ENCODE data around the gene CD59.
A peak's percentile ranks its signal among the peaks of the same experiment; 100 is the strongest.

CD59 gene

DNA sequence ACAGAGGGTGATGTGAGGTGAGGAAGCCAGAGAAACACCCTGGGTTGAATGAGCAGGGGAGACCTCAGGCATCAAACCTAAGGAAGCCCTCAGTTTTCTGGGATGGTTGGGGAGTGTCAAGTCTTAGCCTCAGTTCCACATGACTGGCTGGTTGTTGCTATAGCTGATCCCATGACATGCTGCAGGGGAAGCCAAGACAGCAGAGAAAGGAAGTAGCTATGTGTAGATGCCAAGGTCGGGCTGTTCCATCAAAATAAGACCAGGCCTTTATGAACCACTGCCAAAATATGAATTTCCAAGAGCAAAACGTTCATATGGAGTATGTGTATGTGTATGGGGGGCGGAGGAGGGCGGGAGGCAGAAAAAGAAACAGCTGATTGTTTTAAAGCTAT, 11.6 kb downstream of the CD59 start:
- TF ChIP-seq FOXP2 (optimal IDR thresholded peaks at IDR 0.05; ENCODE audit: borderline replicate concordance, extremely low read depth, extremely low read length, insufficient read depth), result no peak
- TF ChIP-seq, protein P1, sequence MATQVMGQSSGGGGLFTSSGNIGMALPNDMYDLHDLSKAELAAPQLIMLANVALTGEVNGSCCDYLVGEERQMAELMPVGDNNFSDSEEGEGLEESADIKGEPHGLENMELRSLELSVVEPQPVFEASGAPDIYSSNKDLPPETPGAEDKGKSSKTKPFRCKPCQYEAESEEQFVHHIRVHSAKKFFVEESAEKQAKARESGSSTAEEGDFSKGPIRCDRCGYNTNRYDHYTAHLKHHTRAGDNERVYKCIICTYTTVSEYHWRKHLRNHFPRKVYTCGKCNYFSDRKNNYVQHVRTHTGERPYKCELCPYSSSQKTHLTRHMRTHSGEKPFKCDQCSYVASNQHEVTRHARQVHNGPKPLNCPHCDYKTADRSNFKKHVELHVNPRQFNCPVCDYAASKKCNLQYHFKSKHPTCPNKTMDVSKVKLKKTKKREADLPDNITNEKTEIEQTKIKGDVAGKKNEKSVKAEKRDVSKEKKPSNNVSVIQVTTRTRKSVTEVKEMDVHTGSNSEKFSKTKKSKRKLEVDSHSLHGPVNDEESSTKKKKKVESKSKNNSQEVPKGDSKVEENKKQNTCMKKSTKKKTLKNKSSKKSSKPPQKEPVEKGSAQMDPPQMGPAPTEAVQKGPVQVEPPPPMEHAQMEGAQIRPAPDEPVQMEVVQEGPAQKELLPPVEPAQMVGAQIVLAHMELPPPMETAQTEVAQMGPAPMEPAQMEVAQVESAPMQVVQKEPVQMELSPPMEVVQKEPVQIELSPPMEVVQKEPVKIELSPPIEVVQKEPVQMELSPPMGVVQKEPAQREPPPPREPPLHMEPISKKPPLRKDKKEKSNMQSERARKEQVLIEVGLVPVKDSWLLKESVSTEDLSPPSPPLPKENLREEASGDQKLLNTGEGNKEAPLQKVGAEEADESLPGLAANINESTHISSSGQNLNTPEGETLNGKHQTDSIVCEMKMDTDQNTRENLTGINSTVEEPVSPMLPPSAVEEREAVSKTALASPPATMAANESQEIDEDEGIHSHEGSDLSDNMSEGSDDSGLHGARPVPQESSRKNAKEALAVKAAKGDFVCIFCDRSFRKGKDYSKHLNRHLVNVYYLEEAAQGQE (IDR thresholded peaks at IDR 0.05; ENCODE audit: insufficient read depth in 1 of 2, low read depth in 2 of 2, low read length in 2 of 2), result no peak
- TF ChIP-seq SIN3A (IDR thresholded peaks at IDR 0.05; ENCODE audit: borderline replicate concordance, insufficient read depth, low read length), result no peak
- TF ChIP-seq TAF1 (IDR thresholded peaks at IDR 0.05; ENCODE audit: borderline replicate concordance, insufficient read depth, low read length), result no peak
- no peak for TF ChIP-seq POLR2AphosphoS5 (IDR thresholded peaks at IDR 0.05; ENCODE audit: low read depth, low read length)

DNA sequence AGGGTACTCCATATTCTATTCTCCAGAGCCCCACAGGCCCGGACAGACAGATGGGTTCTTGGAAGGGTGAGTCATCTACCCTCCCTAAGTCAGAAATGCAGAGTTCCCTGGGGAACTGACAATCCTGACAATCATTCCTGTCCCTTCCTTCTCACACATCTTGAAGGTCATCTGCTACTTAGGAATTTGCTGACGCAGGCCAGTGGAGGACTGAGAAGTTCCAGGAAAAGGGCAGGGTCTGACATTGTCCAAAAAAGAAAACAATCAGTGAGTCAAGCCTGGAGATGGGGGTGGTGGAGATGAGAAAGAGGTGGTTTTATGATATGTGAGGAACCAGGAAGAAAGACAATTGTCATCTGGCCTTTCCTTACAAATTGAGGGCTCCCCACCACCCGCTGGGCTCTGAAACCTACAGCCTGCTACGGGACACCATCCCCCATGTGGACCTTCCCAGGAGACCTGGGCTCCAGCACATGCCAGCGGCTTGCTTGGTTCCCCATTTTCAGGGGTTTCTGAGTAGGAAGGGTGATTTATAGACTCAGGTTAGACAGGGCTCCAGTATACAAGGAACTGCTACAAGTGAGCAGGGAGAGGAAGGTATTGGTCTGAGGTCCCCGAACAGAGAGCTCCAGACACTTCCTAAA, 12.9 kb downstream of the CD59 start:
- TF ChIP-seq SIN3A (IDR thresholded peaks at IDR 0.05; ENCODE audit: borderline replicate concordance, insufficient read depth, low read length) (0 out of 2 replicates have a peak, but pooled peaks have one; percentile 46), POLR2AphosphoS5 (IDR thresholded peaks at IDR 0.05; ENCODE audit: low read depth, low read length) (no peak)

DNA sequence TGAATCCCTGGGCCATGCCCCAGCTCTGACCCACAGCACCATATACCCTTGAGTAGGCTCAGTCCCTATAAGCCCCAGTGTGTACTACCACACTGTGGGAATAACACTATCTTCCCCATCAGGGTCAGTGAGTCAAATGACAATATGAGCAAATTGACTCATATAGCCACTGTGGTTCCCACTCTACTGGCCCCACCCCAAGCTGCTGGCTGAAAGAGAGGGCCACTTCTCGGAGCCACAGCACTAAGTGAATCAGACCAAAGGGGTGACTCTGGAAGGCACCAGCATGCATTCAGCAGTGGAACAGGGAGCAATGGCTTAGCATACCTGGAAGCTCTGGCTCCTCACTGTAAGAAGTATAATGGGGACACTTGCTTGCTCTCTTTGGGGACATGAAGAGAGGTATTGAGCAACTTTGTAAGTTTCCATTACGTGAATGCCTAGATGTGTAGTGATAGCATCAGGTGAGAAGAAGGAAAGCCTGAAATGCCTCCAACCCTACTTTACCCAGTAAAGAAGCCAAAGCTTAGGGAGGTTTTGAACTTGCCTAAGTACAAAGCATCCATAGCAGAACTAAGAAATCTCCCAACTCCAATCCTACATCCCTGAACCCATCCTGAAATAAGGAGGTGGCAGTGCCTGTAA, 13.5 kb downstream of the CD59 start:
- TF ChIP-seq TAF1 (IDR thresholded peaks at IDR 0.05; ENCODE audit: borderline replicate concordance, insufficient read depth, low read length), result no peak
- TF ChIP-seq, protein P1 (IDR thresholded peaks at IDR 0.05; ENCODE audit: insufficient read depth in 1 of 2, low read depth in 2 of 2, low read length in 2 of 2), result no peak
- no peak for TF ChIP-seq POLR2AphosphoS5 (IDR thresholded peaks at IDR 0.05; ENCODE audit: low read depth, low read length)
- TF ChIP-seq SIN3A (IDR thresholded peaks at IDR 0.05; ENCODE audit: borderline replicate concordance, insufficient read depth, low read length), result no peak
- no peak for TF ChIP-seq FOXP2 (optimal IDR thresholded peaks at IDR 0.05; ENCODE audit: borderline replicate concordance, extremely low read depth, extremely low read length, insufficient read depth)

DNA sequence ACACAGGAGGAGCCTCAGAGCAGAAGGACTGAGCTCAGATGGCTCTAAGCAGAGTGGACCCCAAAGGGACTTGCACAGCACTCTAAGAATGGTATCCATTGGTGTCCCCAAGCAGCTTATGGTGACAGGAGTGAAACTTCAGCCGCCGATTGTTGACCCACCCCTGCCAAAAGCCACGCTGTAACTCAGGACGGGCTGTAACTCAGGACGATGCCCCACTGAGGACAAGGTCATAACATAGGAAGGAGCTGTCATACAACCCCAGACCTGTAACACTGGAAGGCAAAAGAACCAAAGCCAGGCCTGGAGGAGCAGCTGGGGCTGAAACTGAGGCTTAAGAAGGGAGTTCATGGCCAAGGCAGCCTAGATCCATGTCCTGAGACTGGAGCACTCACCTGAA, 14.2 kb downstream of the CD59 start:
- TF ChIP-seq, protein P1 (IDR thresholded peaks at IDR 0.05; ENCODE audit: insufficient read depth in 1 of 2, low read depth in 2 of 2, low read length in 2 of 2), result no peak
- TF ChIP-seq POLR2AphosphoS5 (IDR thresholded peaks at IDR 0.05; ENCODE audit: low read depth, low read length) (no peak), SIN3A (IDR thresholded peaks at IDR 0.05; ENCODE audit: borderline replicate concordance, insufficient read depth, low read length) (no peak), FOXP2 (optimal IDR thresholded peaks at IDR 0.05; ENCODE audit: borderline replicate concordance, extremely low read depth, extremely low read length, insufficient read depth) (no peak)

DNA sequence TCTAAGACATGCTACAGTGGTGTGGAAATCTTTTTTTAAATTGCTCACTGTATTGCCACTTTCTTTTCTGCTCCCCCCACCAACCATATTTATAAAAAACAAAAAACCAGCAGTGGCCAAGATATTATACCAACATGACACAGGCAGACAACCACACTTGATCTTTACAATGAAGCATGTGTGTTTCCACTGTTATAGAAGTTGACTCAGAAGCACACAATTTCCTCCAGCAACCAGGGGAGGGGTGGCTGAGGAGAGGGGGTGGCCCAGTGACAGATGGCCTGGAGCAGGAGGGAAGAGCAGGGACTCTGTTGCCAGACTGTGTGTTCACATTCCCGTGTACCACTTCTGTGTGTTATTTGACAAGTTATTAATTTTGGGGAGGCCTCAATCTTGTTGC, 14.8 kb downstream of the CD59 start:
- no peak for TF ChIP-seq TAF1 (IDR thresholded peaks at IDR 0.05; ENCODE audit: borderline replicate concordance, insufficient read depth, low read length)
- TF ChIP-seq, protein P1 (IDR thresholded peaks at IDR 0.05; ENCODE audit: insufficient read depth in 1 of 2, low read depth in 2 of 2, low read length in 2 of 2), result no peak
